A673 (cell line): ENCODE results near the gene CNNM3.

ENCODE experiments used
- EZH2 ChIP-seq: fragments of 200-600 bp; sonication (generic); IDR thresholded peaks from 2 replicates; pipeline ENCODE4 v1.6.1; 2017; ENCODE audit warnings: borderline replicate concordance, low read depth, mild to moderate bottlenecking, mixed read lengths, antibody characterized with exemption, low read length; ENCODE audit not compliant: poor library complexity, severe bottlenecking
- TF ChIP-seq, protein P1 (sequence below): fragments of 300-800, 200-600 bp; sonication (generic); conservative IDR thresholded peaks from 2 replicates; pipeline ENCODE4 v1.5.1; 2017; ENCODE audit warnings: low read depth, mild to moderate bottlenecking, antibody characterized with exemption, low read length, moderate library complexity, mixed read lengths

DNA sequence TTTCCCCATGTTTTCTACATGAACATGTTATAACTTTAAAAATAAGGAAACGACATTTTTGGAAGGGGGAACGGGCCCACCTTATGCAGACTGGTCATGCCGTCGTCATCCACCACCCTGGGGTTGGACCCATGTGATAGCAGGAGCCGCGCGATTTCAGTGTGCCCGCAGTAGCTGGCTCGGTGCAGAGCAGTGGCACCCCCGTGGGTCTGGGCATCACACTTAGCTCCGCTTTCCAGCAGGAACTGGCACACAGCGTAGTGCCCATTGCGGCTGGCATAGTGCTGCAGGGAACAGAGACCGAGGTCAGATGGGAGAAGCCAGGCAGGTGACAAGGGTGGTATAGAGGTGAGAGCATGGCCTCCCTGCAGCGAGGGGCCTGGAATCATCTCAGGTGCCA, 37.3 kb downstream of the CNNM3 start:
- TF ChIP-seq, protein P1, sequence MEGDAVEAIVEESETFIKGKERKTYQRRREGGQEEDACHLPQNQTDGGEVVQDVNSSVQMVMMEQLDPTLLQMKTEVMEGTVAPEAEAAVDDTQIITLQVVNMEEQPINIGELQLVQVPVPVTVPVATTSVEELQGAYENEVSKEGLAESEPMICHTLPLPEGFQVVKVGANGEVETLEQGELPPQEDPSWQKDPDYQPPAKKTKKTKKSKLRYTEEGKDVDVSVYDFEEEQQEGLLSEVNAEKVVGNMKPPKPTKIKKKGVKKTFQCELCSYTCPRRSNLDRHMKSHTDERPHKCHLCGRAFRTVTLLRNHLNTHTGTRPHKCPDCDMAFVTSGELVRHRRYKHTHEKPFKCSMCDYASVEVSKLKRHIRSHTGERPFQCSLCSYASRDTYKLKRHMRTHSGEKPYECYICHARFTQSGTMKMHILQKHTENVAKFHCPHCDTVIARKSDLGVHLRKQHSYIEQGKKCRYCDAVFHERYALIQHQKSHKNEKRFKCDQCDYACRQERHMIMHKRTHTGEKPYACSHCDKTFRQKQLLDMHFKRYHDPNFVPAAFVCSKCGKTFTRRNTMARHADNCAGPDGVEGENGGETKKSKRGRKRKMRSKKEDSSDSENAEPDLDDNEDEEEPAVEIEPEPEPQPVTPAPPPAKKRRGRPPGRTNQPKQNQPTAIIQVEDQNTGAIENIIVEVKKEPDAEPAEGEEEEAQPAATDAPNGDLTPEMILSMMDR, result no peak
- TF ChIP-seq EZH2, result no peak
